Liver (tissue), 3 donors: ENCODE data around the gene PTP4A1.

Experiments used
- CTCF ChIP-seq: fragments of 150-350 bp; IDR thresholded peaks from 2 replicates; pipeline ENCODE4 v1.5.1; 2017; ENCODE audit warnings: improper control_type of control experiment, low read depth, low read length; ENCODE audit not compliant: missing input control
- EGR1 ChIP-seq, 2 donors: IDR thresholded peaks; 2 replicates each; pipeline ENCODE4 v1.6.1; 2016 to 2018; ENCODE audit warnings: antibody characterized with exemption in 2 of 2, low read depth in 2 of 2
- GABPA ChIP-seq, 2 donors: IDR thresholded peaks in 1 of 2; conservative IDR thresholded peaks in 1 of 2; 2 replicates each; pipeline ENCODE4 v1.6.1; 2016; ENCODE audit warnings: antibody characterized with exemption in 2 of 2, mild to moderate bottlenecking in 1 of 2, moderate library complexity in 1 of 2
- JUND ChIP-seq, 2 donors: IDR thresholded peaks; 2 replicates each; pipeline ENCODE4 v1.6.1; 2016; ENCODE audit warnings: antibody characterized with exemption in 2 of 2
- SP1 ChIP-seq: IDR thresholded peaks from 2 replicates; pipeline ENCODE4 v1.6.1; 2018; ENCODE audit warnings: antibody characterized with exemption, mild to moderate bottlenecking
- YY1 ChIP-seq: IDR thresholded peaks from 2 replicates; pipeline ENCODE4 v1.6.1; 2016; ENCODE audit warnings: antibody characterized with exemption, mild to moderate bottlenecking
- donor health status: healthy.
- donor health status: healthy.

- TF ChIP-seq YY1 (no peak), EGR1 (IDR thresholded peaks at IDR 0.05; ENCODE audit: low read depth in 2 of 2) (no peak), GABPA (IDR thresholded peaks at IDR 0.05 in 1 of 2, conservative IDR thresholded peaks at IDR 0.05 in 1 of 2) (no peak), JUND (IDR thresholded peaks at IDR 0.05) (no peak), CTCF (no peak), SP1 (no peak)
Observed at GRCh38 chr6:63572747-63573075, 431 bp downstream of the PTP4A1 start.
